Neural crest cell (in vitro differentiated cells): ENCODE measurements around the gene GDA. TPM values are rescaled to one million over a fixed set of nuclear protein-coding genes. Genes with fewer than 3 reads are reported as not detected.

Source experiments
- DNase-seq: peaks from one replicate; pipeline ENCODE4 v3.0.0; 2021; ENCODE audit warnings: low read depth, mixed read lengths, low spot score
- H3K27ac Mint-ChIP-seq: one replicate; pipeline ENCODE4 v1.8.0; 2021; ENCODE audit warnings: mild to moderate bottlenecking, mixed read lengths; ENCODE audit not compliant: unreplicated experiment
- H3K27me3 Mint-ChIP-seq: 2 replicates; pipeline ENCODE4 v1.8.0; 2021; ENCODE audit warnings: low read depth, mild to moderate bottlenecking, mixed read lengths
- H3K36me3 Mint-ChIP-seq: 2 replicates; pipeline ENCODE4 v1.8.0; 2021; ENCODE audit warnings: low read depth, mild to moderate bottlenecking, mixed read lengths
- H3K4me1 Mint-ChIP-seq: 2 replicates; pipeline ENCODE4 v1.8.0; 2021; ENCODE audit warnings: mixed read lengths
- H3K4me3 Mint-ChIP-seq: one replicate; pipeline ENCODE4 v1.8.0; 2021; ENCODE audit warnings: mild to moderate bottlenecking, mixed read lengths
- H3K9me3 Mint-ChIP-seq: 2 replicates; pipeline ENCODE4 v1.8.0; 2021; ENCODE audit warnings: mixed read lengths
- total RNA-seq: library from RNA; stranded (reverse); gene quantifications from 2 replicates; pipeline ENCODE4 v1.2.1, GENCODE V29; 2021
- TF ChIP-seq, protein P1 (sequence below): fragments of 200-600 bp; sonication (generic); conservative IDR thresholded peaks from 2 replicates; pipeline ENCODE4 v1.5.0; 2021; ENCODE audit warnings: antibody characterized with exemption, mild to moderate bottlenecking

GDA gene
- total RNA-seq, 1 donor from 2014 or later, result 12.3 TPM

DNA sequence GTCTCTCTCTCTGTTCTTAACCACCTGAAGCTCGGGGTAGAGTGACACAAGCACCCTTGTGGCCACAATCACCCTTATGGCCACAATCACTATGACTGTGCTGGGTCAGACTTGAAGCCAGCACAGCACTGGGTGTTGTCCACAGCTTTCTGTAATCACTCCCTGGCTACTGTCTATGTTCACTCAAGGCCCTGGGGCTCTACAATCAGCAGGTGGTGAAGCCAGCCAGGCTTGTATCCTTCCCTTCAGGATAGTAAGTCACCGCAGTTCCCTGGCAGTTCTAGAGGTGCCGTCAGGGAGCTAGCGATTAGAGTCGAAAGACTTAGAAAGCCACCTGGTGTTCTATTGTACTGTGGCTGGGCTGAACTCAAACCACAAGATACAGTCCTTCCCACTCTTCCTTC is 44.2 kb downstream of the GDA start:
- Mint-ChIP-seq H3K4me3 (no peak overlapping the region), H3K9me3 (no peaks in the 10 kb centered on the region)
- no peak for DNase-seq

DNA sequence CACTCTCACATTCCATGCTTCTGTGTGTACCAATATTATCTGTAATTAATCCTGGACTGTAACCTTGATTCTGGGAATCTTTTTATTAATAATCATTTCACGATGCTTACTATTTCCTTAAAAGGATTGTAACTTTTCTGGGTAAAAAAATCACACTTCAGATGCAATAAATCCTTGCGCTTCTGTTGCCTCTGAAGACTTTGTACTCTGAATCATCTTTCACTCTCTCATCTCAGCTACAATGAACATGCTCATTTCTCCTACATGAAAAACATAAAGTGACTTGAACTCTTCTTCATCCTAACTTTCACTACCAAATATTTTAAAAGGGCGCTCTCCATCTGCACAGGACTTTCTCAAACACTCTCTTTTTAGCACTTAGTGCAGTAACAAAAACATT is 50.0 kb downstream of the GDA start:
- Mint-ChIP-seq H3K27me3 (no peaks in the 10 kb centered on the region), H3K9me3 (no peaks in the 10 kb centered on the region), H3K27ac (no peak overlapping the region), H3K36me3 (no peaks in the 10 kb centered on the region), H3K4me1 (no peaks in the 10 kb centered on the region), H3K4me3 (no peak overlapping the region)
- TF ChIP-seq, protein P1, sequence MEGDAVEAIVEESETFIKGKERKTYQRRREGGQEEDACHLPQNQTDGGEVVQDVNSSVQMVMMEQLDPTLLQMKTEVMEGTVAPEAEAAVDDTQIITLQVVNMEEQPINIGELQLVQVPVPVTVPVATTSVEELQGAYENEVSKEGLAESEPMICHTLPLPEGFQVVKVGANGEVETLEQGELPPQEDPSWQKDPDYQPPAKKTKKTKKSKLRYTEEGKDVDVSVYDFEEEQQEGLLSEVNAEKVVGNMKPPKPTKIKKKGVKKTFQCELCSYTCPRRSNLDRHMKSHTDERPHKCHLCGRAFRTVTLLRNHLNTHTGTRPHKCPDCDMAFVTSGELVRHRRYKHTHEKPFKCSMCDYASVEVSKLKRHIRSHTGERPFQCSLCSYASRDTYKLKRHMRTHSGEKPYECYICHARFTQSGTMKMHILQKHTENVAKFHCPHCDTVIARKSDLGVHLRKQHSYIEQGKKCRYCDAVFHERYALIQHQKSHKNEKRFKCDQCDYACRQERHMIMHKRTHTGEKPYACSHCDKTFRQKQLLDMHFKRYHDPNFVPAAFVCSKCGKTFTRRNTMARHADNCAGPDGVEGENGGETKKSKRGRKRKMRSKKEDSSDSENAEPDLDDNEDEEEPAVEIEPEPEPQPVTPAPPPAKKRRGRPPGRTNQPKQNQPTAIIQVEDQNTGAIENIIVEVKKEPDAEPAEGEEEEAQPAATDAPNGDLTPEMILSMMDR, result no peak
- DNase-seq, result no peak

More for the DNA sequence above, 44.2 kb downstream of the GDA start:
- Mint-ChIP-seq H3K4me1 (no peaks in the 10 kb centered on the region), H3K27ac (no peak overlapping the region), H3K27me3 (no peaks in the 10 kb centered on the region), H3K36me3 (no peaks in the 10 kb centered on the region)
- TF ChIP-seq, protein P1, result no peak

DNA sequence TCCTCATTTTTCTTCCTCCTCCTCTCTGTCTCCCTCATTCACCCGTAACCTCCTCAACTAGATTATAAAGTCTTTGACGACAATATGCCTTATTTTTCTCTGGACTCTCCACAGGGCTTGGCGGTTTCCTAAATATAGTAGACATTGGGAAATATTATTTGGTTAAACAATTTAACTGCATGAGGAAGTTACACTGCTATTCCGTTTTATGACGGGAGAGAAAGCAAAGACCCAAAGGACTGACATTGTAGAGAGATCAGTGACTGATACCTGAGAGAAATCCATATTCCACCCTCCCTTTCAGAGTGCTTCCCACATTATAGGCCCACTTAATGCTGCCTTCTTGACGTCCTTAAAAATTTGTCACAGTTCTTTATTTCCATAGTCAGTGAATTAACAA is 51.2 kb downstream of the GDA start:
- H3K27ac Mint-ChIP-seq, result no peak overlapping the region
- no peaks in the 10 kb centered on the region for H3K9me3 Mint-ChIP-seq
- H3K27me3 Mint-ChIP-seq, result no peaks in the 10 kb centered on the region
- H3K4me3 Mint-ChIP-seq, result no peak overlapping the region
- H3K4me1 Mint-ChIP-seq, result no peaks in the 10 kb centered on the region
- no peaks in the 10 kb centered on the region for H3K36me3 Mint-ChIP-seq
- TF ChIP-seq, protein P1, result no peak
- no peak for DNase-seq

DNA sequence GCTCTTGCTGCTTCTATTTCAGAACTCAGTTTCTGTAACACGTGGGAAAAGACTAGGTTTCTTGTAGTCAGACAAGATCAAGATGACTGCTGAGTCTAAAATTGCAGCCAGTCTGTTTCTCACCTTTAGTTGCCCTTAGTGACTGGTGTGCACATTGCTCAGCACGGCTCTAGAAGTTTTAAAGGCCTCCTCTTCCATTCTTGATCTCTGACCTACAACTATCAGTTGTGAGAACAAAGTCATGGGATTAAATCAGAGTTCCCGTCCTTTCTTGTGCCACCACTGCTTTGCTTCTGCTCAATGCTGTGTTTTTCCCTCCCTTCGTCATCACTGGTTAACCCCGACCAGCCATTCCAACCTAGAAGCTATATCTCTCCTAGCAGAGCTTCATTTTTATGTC is 52.8 kb downstream of the GDA start:
- Mint-ChIP-seq H3K9me3 (no peaks in the 10 kb centered on the region), H3K36me3 (no peaks in the 10 kb centered on the region), H3K27ac (no peak overlapping the region), H3K4me1 (no peaks in the 10 kb centered on the region), H3K4me3 (no peak overlapping the region), H3K27me3 (no peaks in the 10 kb centered on the region)
- DNase-seq, result no peak
- TF ChIP-seq, protein P1, result no peak

DNA sequence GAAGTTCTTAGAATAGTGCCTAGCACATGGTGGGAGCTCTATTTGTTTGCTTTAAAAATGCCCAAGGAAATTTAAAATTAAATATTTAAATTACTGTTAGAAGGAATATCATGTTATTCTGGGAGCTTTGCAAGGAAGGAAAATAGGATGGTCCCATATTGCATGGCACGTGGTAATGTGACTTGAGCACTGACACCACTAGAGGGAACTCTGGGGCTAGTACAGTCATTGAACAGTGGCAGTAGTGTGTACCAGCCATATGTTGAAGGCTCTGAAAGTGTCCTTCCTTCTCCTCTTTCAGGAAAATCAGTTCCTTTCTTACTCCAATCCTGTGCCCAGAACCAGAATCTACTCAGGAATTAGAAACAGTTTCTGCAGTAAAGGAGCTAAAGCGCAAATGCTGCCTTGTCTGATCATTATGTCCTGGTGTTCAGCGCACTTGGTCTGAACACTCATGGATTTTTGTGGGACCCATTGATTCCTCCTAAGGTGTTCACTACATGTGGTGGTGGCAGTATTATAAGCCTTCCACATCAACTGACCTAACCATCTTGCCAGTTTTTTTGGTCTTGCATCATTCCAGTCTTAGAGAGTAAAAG is 54.1 kb downstream of the GDA start:
- TF ChIP-seq, protein P1, result peak; percentile 67

More for the DNA sequence above, 54.1 kb downstream of the GDA start:
- Mint-ChIP-seq H3K27ac (no peak overlapping the region), H3K4me1 (no peaks in the 10 kb centered on the region), H3K4me3 (no peak overlapping the region), H3K36me3 (no peaks in the 10 kb centered on the region), H3K9me3 (no peaks in the 10 kb centered on the region), H3K27me3 (no peaks in the 10 kb centered on the region)
- peak; percentile 20 for DNase-seq
